ENCODE measurements around the gene HIBADH.

DNA sequence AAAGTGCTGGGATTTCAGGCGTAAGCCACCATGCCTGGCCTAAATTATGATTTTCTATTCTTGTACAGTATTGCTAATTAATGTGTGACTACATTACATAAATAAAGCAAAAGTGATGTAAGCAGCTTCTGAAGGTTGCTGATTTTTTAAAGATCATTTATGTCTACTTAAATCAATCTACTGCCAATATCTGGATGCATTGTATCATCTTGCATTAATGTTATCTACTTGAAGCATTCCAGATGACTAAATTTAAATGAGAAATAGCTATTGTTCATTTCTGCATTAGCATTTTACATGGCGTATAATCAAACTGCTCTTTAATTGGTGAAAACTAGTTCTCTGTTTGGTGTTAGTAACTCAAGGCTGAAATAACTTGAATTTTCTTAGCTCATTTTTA lies 37.1 kb upstream of the HIBADH start:
- TF ChIP-seq EP300 (IDR thresholded peaks at IDR 0.05) (no peak), CTCF (IDR thresholded peaks at IDR 0.05) (no peak), KDM1A (IDR thresholded peaks at IDR 0.05; ENCODE audit: low read depth) (no peak), ELK1 (IDR thresholded peaks at IDR 0.05; ENCODE audit: low read depth, low read length) (no peak), JUNB (IDR thresholded peaks at IDR 0.05) (no peak), SMC3 (IDR thresholded peaks at IDR 0.05) (no peak), HOXB13 (CRISPR knock-in tag; IDR thresholded peaks at IDR 0.05; ENCODE audit: low read depth) (no peak), FOSL2 (IDR thresholded peaks at IDR 0.05) (no peak), FOSL2 (CRISPR knock-in tag; IDR thresholded peaks at IDR 0.05) (no peak), USF2 (IDR thresholded peaks at IDR 0.05) (no peak), CHD2 (IDR thresholded peaks at IDR 0.05; ENCODE audit: low read length, partially characterized antibody) (no peak), RCOR1 (IDR thresholded peaks at IDR 0.05; ENCODE audit: low read depth, low read length) (no peak), HDAC2 (IDR thresholded peaks at IDR 0.05) (no peak), RFX5 (IDR thresholded peaks at IDR 0.05) (no peak), POLR2A (IDR thresholded peaks at IDR 0.05; ENCODE audit: low read length) (no peak)

Data from A549 (cell line).